SK-N-SH (cell line): ENCODE data around the gene CADM1. TPM values are rescaled to one million over a fixed set of nuclear protein-coding genes. Genes with fewer than 3 reads are reported as not detected.

Experiments
- CTCF ChIA-PET: fragments of 300-600, 350-600 bp; formaldehyde crosslinking; extraction: SDS; loops from one replicate; lab custom pipeline; 2021; lab: Yijun Ruan, JAX
- POLR2A ChIA-PET: fragments of 350-600 bp; sonication (Branson Sonifier 250); formaldehyde crosslinking; extraction: SDS; loops from one replicate; lab custom pipeline; 2020; ENCODE audit warnings: antibody characterized with exemption, inconsistent platforms; lab: Yijun Ruan, JAX
- DNase-seq: peaks from one replicate; pipeline ENCODE4 v3.0.0; 2012
- H2AFZ ChIP-seq: fragments of 200-600 bp; sonication (generic); 2 replicates; pipeline ENCODE4 v1.8.1; 2016; ENCODE audit warnings: antibody characterized with exemption, mild to moderate bottlenecking, low read depth
- H3F3A ChIP-seq: fragments of 200-600 bp; sonication (generic); replicated peaks from 2 replicates; pipeline ENCODE3; 2016; ENCODE audit warnings: antibody characterized with exemption, mild to moderate bottlenecking; ENCODE audit not compliant: insufficient read depth
- H3K27ac ChIP-seq, 2 experiments: fragments of 200-500 bp in 1 of 2; fragments of 200-600 bp in 1 of 2; sonication (Bioruptor generic) in 1 of 2; sonication (generic), shearing (Covaris generic) in 1 of 2; 2 replicates each; pipeline versions ENCODE4 v1.5.1 to v1.6.1; 2014 to 2016; ENCODE audit warnings: low read depth in 2 of 2, inconsistent platforms in 1 of 2, low read length in 1 of 2, mild to moderate bottlenecking in 1 of 2, mixed read lengths in 1 of 2
- H3K27me3 ChIP-seq: fragments of 200-600 bp; sonication (generic), shearing (Covaris generic); 2 replicates; pipeline ENCODE4 v1.6.1; 2016; ENCODE audit warnings: mixed run types; ENCODE audit not compliant: insufficient read depth
- H3K36me3 ChIP-seq, 2 experiments: fragments of 200-500 bp in 1 of 2; fragments of 200-600 bp in 1 of 2; sonication (Bioruptor generic) in 1 of 2; sonication (generic) in 1 of 2; replicated peaks in 1 of 2; 2 replicates each; pipeline versions ENCODE3 to v1.5.1; 2014 to 2016; ENCODE audit warnings: low read length in 1 of 2, mild to moderate bottlenecking in 1 of 2; ENCODE audit not compliant: insufficient read depth in 2 of 2, control insufficient read depth in 1 of 2
- H3K4me1 ChIP-seq, 2 experiments: fragments of 200-500 bp in 1 of 2; fragments of 200-600 bp in 1 of 2; sonication (Bioruptor generic) in 1 of 2; sonication (generic), shearing (Covaris generic) in 1 of 2; 2 replicates each; pipeline versions ENCODE4 v1.5.1 to v1.6.1; 2014 to 2016; ENCODE audit warnings: low read depth in 1 of 2, low read length in 1 of 2, mixed run types in 1 of 2; ENCODE audit not compliant: insufficient read depth in 2 of 2, control insufficient read depth in 1 of 2
- H3K4me2 ChIP-seq: fragments of 200-600 bp; sonication (generic), shearing (Covaris generic); 2 replicates; pipeline ENCODE4 v1.6.1; 2017; ENCODE audit warnings: mixed run types
- H3K4me3 ChIP-seq, 2 experiments: fragments of 200-500 bp in 1 of 2; fragments of 200-600 bp in 1 of 2; sonication (Bioruptor generic) in 1 of 2; sonication (generic), shearing (Covaris generic) in 1 of 2; 2 replicates each; pipeline versions ENCODE4 v1.5.1 to v1.8.1; 2014 to 2016; ENCODE audit warnings: low read depth in 2 of 2, inconsistent platforms in 1 of 2, low read length in 1 of 2, mild to moderate bottlenecking in 1 of 2, mixed read lengths in 1 of 2, moderate library complexity in 1 of 2
- H3K79me2 ChIP-seq: fragments of 200-600 bp; sonication (generic); 2 replicates; pipeline ENCODE4 v1.8.1; 2017; ENCODE audit warnings: mild to moderate bottlenecking; ENCODE audit not compliant: insufficient read depth
- H3K9ac ChIP-seq: fragments of 200-600 bp; sonication (generic); 2 replicates; pipeline ENCODE4 v1.6.1; 2017; ENCODE audit warnings: mixed run types
- H3K9me2 ChIP-seq: fragments of 200-600 bp; sonication (generic); 2 replicates; pipeline ENCODE4 v1.6.1; 2017; ENCODE audit warnings: mixed run types
- H3K9me3 ChIP-seq: fragments of 200-600 bp; sonication (generic); 2 replicates; pipeline ENCODE4 v1.6.1; 2017; ENCODE audit warnings: mixed run types, mild to moderate bottlenecking, moderate library complexity
- H4K20me1 ChIP-seq: fragments of 200-600 bp; sonication (generic); 2 replicates; pipeline ENCODE4 v1.6.1; 2017; ENCODE audit warnings: mild to moderate bottlenecking, mixed run types; ENCODE audit not compliant: insufficient read depth
- FOXM1 ChIP-seq: IDR thresholded peaks from 2 replicates; pipeline ENCODE4 v1.4.0; 2012; ENCODE audit warnings: low read depth, mild to moderate bottlenecking
- MAX ChIP-seq: IDR thresholded peaks from 2 replicates; pipeline ENCODE4 v1.4.0; 2012; ENCODE audit warnings: low read depth
- MEF2A ChIP-seq: IDR thresholded peaks from 2 replicates; pipeline ENCODE4 v1.4.0; 2012; ENCODE audit warnings: low read depth, borderline replicate concordance
- NRF1 ChIP-seq: IDR thresholded peaks from 2 replicates; pipeline ENCODE4 v1.6.1; 2012; ENCODE audit warnings: low read depth, mild to moderate bottlenecking, low read length
- PBX3 ChIP-seq: IDR thresholded peaks from 2 replicates; pipeline ENCODE4; 2012
- POLR2AphosphoS5 ChIP-seq: IDR thresholded peaks from 2 replicates; pipeline ENCODE4 v1.6.1; 2012; ENCODE audit warnings: low read depth, low read length
- RCOR1 ChIP-seq: fragments of 150-350 bp; IDR thresholded peaks from 2 replicates; pipeline ENCODE4 v1.6.1; 2017; ENCODE audit warnings: antibody characterized with exemption, low read length
- SIN3A ChIP-seq: IDR thresholded peaks from 2 replicates; pipeline ENCODE4 v1.6.1; 2012; ENCODE audit warnings: low read depth, mild to moderate bottlenecking, low read length, moderate library complexity, borderline replicate concordance
- SMC3 ChIP-seq: IDR thresholded peaks from 2 replicates; pipeline ENCODE4 v1.6.1; 2012; ENCODE audit warnings: low read depth, low read length, improper control_type of control experiment
- TAF1 ChIP-seq: IDR thresholded peaks from 2 replicates; pipeline ENCODE4 v1.6.1; 2012; ENCODE audit warnings: low read depth, mild to moderate bottlenecking, low read length, moderate library complexity, borderline replicate concordance
- TCF12 ChIP-seq: IDR thresholded peaks from 2 replicates; pipeline ENCODE4 v1.4.0; 2012
- whole genome bisulfite sequencing: methylation state at CpG from one replicate; pipeline ENCODE4 v1.1.6; 2017; ENCODE audit warnings: low lambda C conversion rate; 5-methylcytosine and 5-hydroxymethylcytosine counted together
- polyA plus RNA-seq, 3 experiments: library from polyadenylated mRNA; depleted of rRNA; stranded (reverse); fragments of >200 nt; gene quantifications; 2 replicates each; pipeline ENCODE4 v1.2.3, GENCODE V29; 2012

Gene CADM1
- polyA plus RNA-seq, 1 of the 3 experiments (the other 2 are of a cell fraction) = 7.9 TPM

- Histone ChIP-seq H3K27ac (no peak overlapping the region), H3K4me3 (no peak overlapping the region), H3F3A (no peaks in the 10 kb centered on the region), H3K4me1 (no peaks in the 10 kb centered on the region; a peak in 1 of 4 replicates), H2AFZ (no peak overlapping the region), H3K79me2 (no peaks in the 10 kb centered on the region), H3K9me2 (no peaks in the 10 kb centered on the region), H4K20me1 (no peaks in the 10 kb centered on the region), H3K4me2 (no peak overlapping the region), H3K9me3 (no peaks in the 10 kb centered on the region), H3K27me3 (no peaks in the 10 kb centered on the region), H3K9ac (no peak overlapping the region), H3K36me3 (no peaks in the 10 kb centered on the region)
- ChIA-PET POLR2A (no interaction called here), CTCF (interaction anchor here (0.6 to 2.3 kb wide), 4 partner anchors 9 to 491 kb away, joined by 3 to 9 read pairs (median 7); no protein-coding TSS in a partner anchor)
- WGBS = 64% methylated on average over 6 of the region's 6 CpGs
- DNase-seq = no peak
- no peak for TF ChIP-seq NRF1
- no peak for TF ChIP-seq PBX3
- TF ChIP-seq, all 33 proteins: peak for 0
Measured at GRCh38 chr11:115188188-115188897, 315.9 kb downstream of the CADM1 start.

- H3K27ac ChIP-seq = no peak overlapping the region
- H3K4me3 ChIP-seq = no peak overlapping the region
- no peaks in the 10 kb centered on the region for H3K9me3 ChIP-seq
- no peak overlapping the region for H2AFZ ChIP-seq
- H3K4me2 ChIP-seq = no peak overlapping the region
- TF ChIP-seq MEF2A = no peak
- no peak for TF ChIP-seq SMC3
- no peak for TF ChIP-seq MAX
- no peak for TF ChIP-seq SIN3A
- TF ChIP-seq RCOR1 = no peak
- no peak for TF ChIP-seq TCF12
- TF ChIP-seq FOXM1 = no peak
- TF ChIP-seq POLR2AphosphoS5 = no peak
- TF ChIP-seq TAF1 = no peak
- TF ChIP-seq, all 33 proteins: peak for 0
- H4K20me1 ChIP-seq = no peaks in the 10 kb centered on the region
- no peaks in the 10 kb centered on the region for H3K36me3 ChIP-seq
- no peaks in the 10 kb centered on the region for H3K27me3 ChIP-seq
- H3K4me1 ChIP-seq = peaks cover 0 to 3% of the 10 kb centered on the region in 2 experiments; a peak in 1 of 4 replicates
- POLR2A ChIA-PET = no interaction called here
- no peak for DNase-seq
- no peaks in the 10 kb centered on the region for H3F3A ChIP-seq
- H3K9ac ChIP-seq = no peak overlapping the region
- H3K9me2 ChIP-seq = no peaks in the 10 kb centered on the region
- no peaks in the 10 kb centered on the region for H3K79me2 ChIP-seq
- 68% methylated on average over 5 of the region's 5 CpGs for WGBS
- CTCF ChIA-PET = interaction anchor here (2.3 kb wide), 1 partner anchor 17 kb away, joined by 9 read pairs; no protein-coding TSS in a partner anchor
Measured at GRCh38 chr11:115185931-115186330, 318.3 kb downstream of the CADM1 start.
